ENCODE data around the gene IQSEC3.
"Not testable (repeated sequence)": the region's sequence is repeated elsewhere in the genome, so short reads cannot be mapped to it uniquely, and the experiment has no call there.

Gene IQSEC3

GRCh38 chr12:66428-66781, at the start of gene IQSEC3:
IQSEC3 (plus strand) TSS chr12:66767; CDS start chr12:66883, 116 bp downstream.
- H3K4me3 Mint-ChIP-seq; H3K9me3 Mint-ChIP-seq; H3K36me3 Mint-ChIP-seq (ENCODE audit: low read depth); H3K27ac Mint-ChIP-seq; H3K4me1 Mint-ChIP-seq (ENCODE audit: low read depth): not testable (repeated sequence)
- H3K27me3 Mint-ChIP-seq (ENCODE audit: low read depth): peaks cover 10% of the 10 kb centered on the region

- H3K36me3 Mint-ChIP-seq (ENCODE audit: low read depth); H3K9me3 Mint-ChIP-seq; H3K27me3 Mint-ChIP-seq (ENCODE audit: low read depth); H3K4me1 Mint-ChIP-seq (ENCODE audit: low read depth); H3K4me3 Mint-ChIP-seq; H3K27ac Mint-ChIP-seq: not testable (repeated sequence)
Measured at GRCh38 chr12:17370-18340, 48.9 kb upstream of the IQSEC3 start.

GRCh38 chr12:18821-19567, 47.6 kb upstream of the IQSEC3 start:
- not testable (repeated sequence) for H3K9me3 Mint-ChIP-seq; H3K36me3 Mint-ChIP-seq (ENCODE audit: low read depth); H3K27ac Mint-ChIP-seq; H3K27me3 Mint-ChIP-seq (ENCODE audit: low read depth); H3K4me3 Mint-ChIP-seq
- H3K4me1 Mint-ChIP-seq (ENCODE audit: low read depth): peaks cover 11% of the 10 kb centered on the region

GRCh38 chr12:19906-20305, 46.7 kb upstream of the IQSEC3 start:
- H3K36me3 Mint-ChIP-seq (ENCODE audit: low read depth); H3K4me3 Mint-ChIP-seq; H3K9me3 Mint-ChIP-seq; H3K27ac Mint-ChIP-seq; H3K27me3 Mint-ChIP-seq (ENCODE audit: low read depth): not testable (repeated sequence)
- peaks cover 11% of the 10 kb centered on the region for H3K4me1 Mint-ChIP-seq (ENCODE audit: low read depth)

- Mint-ChIP-seq H3K4me1 (ENCODE audit: low read depth) (peaks cover 11% of the 10 kb centered on the region), H3K36me3 (ENCODE audit: low read depth) (peaks cover 8% of the 10 kb centered on the region), H3K27ac (no peak overlapping the region), H3K4me3 (no peak overlapping the region), H3K27me3 (ENCODE audit: low read depth) (no peaks in the 10 kb centered on the region), H3K9me3 (no peaks in the 10 kb centered on the region)
Measured at GRCh38 chr12:20757-21156, 45.8 kb upstream of the IQSEC3 start.

GRCh38 chr12:21301-22189, 45.0 kb upstream of the IQSEC3 start:
- Mint-ChIP-seq H3K36me3 (ENCODE audit: low read depth) (peaks cover 8% of the 10 kb centered on the region), H3K4me1 (ENCODE audit: low read depth) (peaks cover 11% of the 10 kb centered on the region), H3K9me3 (no peaks in the 10 kb centered on the region), H3K27ac (no peak overlapping the region), H3K27me3 (ENCODE audit: low read depth) (no peaks in the 10 kb centered on the region), H3K4me3 (no peak overlapping the region)

GRCh38 chr12:22190-22529, 44.4 kb upstream of the IQSEC3 start:
- H3K27me3 Mint-ChIP-seq (ENCODE audit: low read depth): no peaks in the 10 kb centered on the region
- no peak overlapping the region for H3K27ac Mint-ChIP-seq
- peaks cover 11% of the 10 kb centered on the region for H3K4me1 Mint-ChIP-seq (ENCODE audit: low read depth)
- no peaks in the 10 kb centered on the region for H3K9me3 Mint-ChIP-seq
- H3K36me3 Mint-ChIP-seq (ENCODE audit: low read depth): peaks cover 8% of the 10 kb centered on the region
- no peak overlapping the region for H3K4me3 Mint-ChIP-seq

GRCh38 chr12:22530-23201, 43.9 kb upstream of the IQSEC3 start:
- no peak overlapping the region for H3K27ac Mint-ChIP-seq
- no peak overlapping the region for H3K4me3 Mint-ChIP-seq
- H3K27me3 Mint-ChIP-seq (ENCODE audit: low read depth): no peaks in the 10 kb centered on the region
- H3K9me3 Mint-ChIP-seq: no peaks in the 10 kb centered on the region
- H3K4me1 Mint-ChIP-seq (ENCODE audit: low read depth): peaks cover 11% of the 10 kb centered on the region
- peaks cover 8% of the 10 kb centered on the region for H3K36me3 Mint-ChIP-seq (ENCODE audit: low read depth)

GRCh38 chr12:27904-28303, 38.7 kb upstream of the IQSEC3 start:
- not testable (repeated sequence) for H3K27me3 Mint-ChIP-seq (ENCODE audit: low read depth); H3K9me3 Mint-ChIP-seq; H3K4me1 Mint-ChIP-seq (ENCODE audit: low read depth); H3K36me3 Mint-ChIP-seq (ENCODE audit: low read depth); H3K4me3 Mint-ChIP-seq; H3K27ac Mint-ChIP-seq

- not testable (repeated sequence) for H3K27ac Mint-ChIP-seq; H3K9me3 Mint-ChIP-seq; H3K4me3 Mint-ChIP-seq; H3K27me3 Mint-ChIP-seq (ENCODE audit: low read depth); H3K36me3 Mint-ChIP-seq (ENCODE audit: low read depth); H3K4me1 Mint-ChIP-seq (ENCODE audit: low read depth)
Measured at GRCh38 chr12:38775-39174, 27.8 kb upstream of the IQSEC3 start.

GRCh38 chr12:39555-40265, 26.9 kb upstream of the IQSEC3 start:
- H3K27me3 Mint-ChIP-seq (ENCODE audit: low read depth); H3K36me3 Mint-ChIP-seq (ENCODE audit: low read depth); H3K4me1 Mint-ChIP-seq (ENCODE audit: low read depth); H3K27ac Mint-ChIP-seq; H3K4me3 Mint-ChIP-seq; H3K9me3 Mint-ChIP-seq: not testable (repeated sequence)

GRCh38 chr12:44352-44751, 22.2 kb upstream of the IQSEC3 start:
- H3K4me3 Mint-ChIP-seq; H3K4me1 Mint-ChIP-seq (ENCODE audit: low read depth): not testable (repeated sequence)

GRCh38 chr12:45235-45990, 21.2 kb upstream of the IQSEC3 start:
- H3K27me3 Mint-ChIP-seq (ENCODE audit: low read depth): peaks cover 16% of the 10 kb centered on the region
- H3K36me3 Mint-ChIP-seq (ENCODE audit: low read depth); H3K4me3 Mint-ChIP-seq; H3K9me3 Mint-ChIP-seq; H3K4me1 Mint-ChIP-seq (ENCODE audit: low read depth); H3K27ac Mint-ChIP-seq: not testable (repeated sequence)

More at GRCh38 chr12:44352-44751, 22.2 kb upstream of the IQSEC3 start:
- not testable (repeated sequence) for H3K27ac Mint-ChIP-seq; H3K36me3 Mint-ChIP-seq (ENCODE audit: low read depth); H3K9me3 Mint-ChIP-seq
- H3K27me3 Mint-ChIP-seq (ENCODE audit: low read depth): peaks cover 14% of the 10 kb centered on the region
